ENCODE measurements around the gene CDADC1. TPM values are rescaled to one million over a fixed set of nuclear protein-coding genes. Genes with fewer than 3 reads are reported as not detected.

Gene CDADC1
- total RNA-seq, 1 donor from 2014 or later, result 0.96 TPM

GRCh38 chr13:49218493-49219051, 29.2 kb upstream of the CDADC1 start:
- intact Hi-C loops (cut with DNase I), result no loop called here
- Histone ChIP-seq H3K9me3 (no peaks in the 10 kb centered on the region), H3K27ac (no peak overlapping the region), H3K27me3 (peaks cover 7% of the 10 kb centered on the region), H3K4me1 (no peaks in the 10 kb centered on the region), H3K4me3 (no peak overlapping the region), H3K36me3 (no peaks in the 10 kb centered on the region)
- no peak for TF ChIP-seq CTCF (IDR thresholded peaks at IDR 0.05)
- DNase-seq (ENCODE audit: low spot score in 2 of 2), result no peak

- Histone ChIP-seq H3K27ac (no peak overlapping the region), H3K36me3 (no peaks in the 10 kb centered on the region), H3K4me1 (no peaks in the 10 kb centered on the region), H3K4me3 (peak overlapping the region; percentile 54 to 55), H3K27me3 (peaks cover 7% of the 10 kb centered on the region), H3K9me3 (no peaks in the 10 kb centered on the region)
- intact Hi-C loops (cut with DNase I), result no loop called here
- no peak for DNase-seq (ENCODE audit: low spot score in 2 of 2)
- no peak for TF ChIP-seq CTCF (IDR thresholded peaks at IDR 0.05)
Observed at GRCh38 chr13:49219647-49220035, 28.1 kb upstream of the CDADC1 start.

GRCh38 chr13:49220036-49220855, 27.5 kb upstream of the CDADC1 start, which contains the start of gene MLNR:
Gene MLNR, plus strand, starts transcription at chr13:49220338. Its CDS starts 0 bp downstream, at chr13:49220338.
- no peak for DNase-seq (ENCODE audit: low spot score in 2 of 2)

GRCh38 chr13:49220856-49221589, 26.7 kb upstream of the CDADC1 start:
- TF ChIP-seq CTCF (IDR thresholded peaks at IDR 0.05), result no peak
- peak overlapping the region; percentile 54 to 55 for H3K4me3 ChIP-seq
- H3K27ac ChIP-seq, result no peak overlapping the region
- H3K9me3 ChIP-seq, result no peaks in the 10 kb centered on the region
- H3K27me3 ChIP-seq, result peaks cover 7% of the 10 kb centered on the region
- no peaks in the 10 kb centered on the region for H3K4me1 ChIP-seq
- H3K36me3 ChIP-seq, result no peaks in the 10 kb centered on the region
- intact Hi-C loops (cut with DNase I), result no loop called here
- no peak for DNase-seq (ENCODE audit: low spot score in 2 of 2)

More at GRCh38 chr13:49220036-49220855, 27.5 kb upstream of the CDADC1 start, which contains the start of gene MLNR:
- Histone ChIP-seq H3K9me3 (no peaks in the 10 kb centered on the region), H3K36me3 (no peaks in the 10 kb centered on the region), H3K4me1 (no peaks in the 10 kb centered on the region), H3K27me3 (peaks cover 7% of the 10 kb centered on the region), H3K4me3 (peak within 1 kb of the TSS; percentile 54 to 55), H3K27ac (no peak within 1 kb of the TSS)
- TF ChIP-seq CTCF (IDR thresholded peaks at IDR 0.05), result no peak
- intact Hi-C loops (cut with DNase I), result no loop called here

GRCh38 chr13:49221590-49221965, 26.1 kb upstream of the CDADC1 start:
- intact Hi-C loops (cut with DNase I), result no loop called here
- no peak for TF ChIP-seq CTCF (IDR thresholded peaks at IDR 0.05)
- Histone ChIP-seq H3K4me3 (no peak overlapping the region), H3K9me3 (no peaks in the 10 kb centered on the region), H3K27ac (no peak overlapping the region), H3K36me3 (no peaks in the 10 kb centered on the region), H3K27me3 (peaks cover 7% of the 10 kb centered on the region), H3K4me1 (no peaks in the 10 kb centered on the region)
- no peak for DNase-seq (ENCODE audit: low spot score in 2 of 2)

Measured in ascending aorta (tissue), 2 donors.